Lung (tissue), 12 donors: ENCODE data around the gene MBP. TPM values are rescaled to one million over a fixed set of nuclear protein-coding genes. Genes with fewer than 3 reads are reported as not detected.

ENCODE experiments used
- ATAC-seq: fragments of 200-7000 bp; cut with Tn5 transposase; one replicate; pipeline ENCODE4 v1.9.1; 2020; ENCODE audit warnings: moderate number of reproducible peaks; ENCODE audit not compliant: insufficient read depth, low FRiP score
- DNase-seq, 3 donors: peaks; one replicate each; pipeline ENCODE4 v3.0.0-alpha.2; 2013 to 2017
- H3K27ac ChIP-seq, 2 donors: one replicate each; pipeline ENCODE4 v1.5.1; 2013; ENCODE audit warnings: mild to moderate bottlenecking in 2 of 2, moderate library complexity in 2 of 2, control low read depth in 1 of 2, inconsistent platforms in 1 of 2, low read depth in 1 of 2, low read length in 1 of 2
- H3K27me3 ChIP-seq, 3 donors: one replicate each; pipeline ENCODE4 v1.5.1; 2013; ENCODE audit warnings: low read length in 2 of 3; ENCODE audit not compliant: control insufficient read depth in 3 of 3, insufficient read depth in 3 of 3
- H3K36me3 ChIP-seq, 4 donors: one replicate each; pipeline ENCODE4 v1.5.1; 2013; ENCODE audit warnings: low read length in 4 of 4, mild to moderate bottlenecking in 1 of 4, moderate library complexity in 1 of 4; ENCODE audit not compliant: control insufficient read depth in 4 of 4, insufficient read depth in 4 of 4
- H3K4me1 ChIP-seq, 5 donors: one replicate each; pipeline ENCODE4 v1.5.1; 2013; ENCODE audit warnings: low read length in 5 of 5, mild to moderate bottlenecking in 2 of 5, moderate library complexity in 1 of 5; ENCODE audit not compliant: control insufficient read depth in 5 of 5, insufficient read depth in 5 of 5
- H3K4me3 ChIP-seq: one replicate; pipeline ENCODE4 v1.5.1; 2013; ENCODE audit warnings: mild to moderate bottlenecking, control low read depth, moderate library complexity
- H3K9ac ChIP-seq, 2 donors: one replicate each; pipeline ENCODE4 v1.5.1; 2013; ENCODE audit warnings: low read length in 2 of 2, control low read depth in 1 of 2; ENCODE audit not compliant: insufficient read depth in 1 of 2
- H3K9me3 ChIP-seq, 4 donors: one replicate each; pipeline ENCODE4 v1.5.1; 2013; ENCODE audit warnings: low read length in 3 of 4, mild to moderate bottlenecking in 1 of 4, moderate library complexity in 1 of 4; ENCODE audit not compliant: control insufficient read depth in 4 of 4, insufficient read depth in 3 of 4
- WGBS, 2 donors: extraction: QIAGEN DNeasy Blood & Tissue Kit; methylation state at CpG; one replicate each; pipeline ENCODE4 v1.1.7; 2013; 5-methylcytosine and 5-hydroxymethylcytosine counted together
- polyA plus RNA-seq, 2 donors: library from polyadenylated mRNA; stranded (reverse); fragments of 200-250 nt; gene quantifications; one replicate each; pipeline ENCODE4 v1.2.1, GENCODE V29; 2013
- total RNA-seq, 2 donors: library from RNA; depleted of rRNA in 1 of 2; stranded (reverse); fragments of >200 nt in 1 of 2; gene quantifications; one replicate each; pipeline ENCODE4 v1.2.1, GENCODE V29; 2014 to 2021
- TF ChIP-seq, protein P1 (sequence below): IDR thresholded peaks from 2 replicates; pipeline ENCODE4 v1.5.1; 2012; ENCODE audit warnings: mild to moderate bottlenecking; ENCODE audit errors: control extremely low read depth, extremely low read depth
- donor health status: control.
- donor health status: control.
- donor health status: Bipolar disorder and iron deficiency.
- donor health status: healthy.
- donor health status: DM: yes; HTN: yes; CAD: no.

The MBP gene
- total and polyA plus RNA-seq, 4 donors = 15.6 to 64.1 (median 30.9) TPM

DNA sequence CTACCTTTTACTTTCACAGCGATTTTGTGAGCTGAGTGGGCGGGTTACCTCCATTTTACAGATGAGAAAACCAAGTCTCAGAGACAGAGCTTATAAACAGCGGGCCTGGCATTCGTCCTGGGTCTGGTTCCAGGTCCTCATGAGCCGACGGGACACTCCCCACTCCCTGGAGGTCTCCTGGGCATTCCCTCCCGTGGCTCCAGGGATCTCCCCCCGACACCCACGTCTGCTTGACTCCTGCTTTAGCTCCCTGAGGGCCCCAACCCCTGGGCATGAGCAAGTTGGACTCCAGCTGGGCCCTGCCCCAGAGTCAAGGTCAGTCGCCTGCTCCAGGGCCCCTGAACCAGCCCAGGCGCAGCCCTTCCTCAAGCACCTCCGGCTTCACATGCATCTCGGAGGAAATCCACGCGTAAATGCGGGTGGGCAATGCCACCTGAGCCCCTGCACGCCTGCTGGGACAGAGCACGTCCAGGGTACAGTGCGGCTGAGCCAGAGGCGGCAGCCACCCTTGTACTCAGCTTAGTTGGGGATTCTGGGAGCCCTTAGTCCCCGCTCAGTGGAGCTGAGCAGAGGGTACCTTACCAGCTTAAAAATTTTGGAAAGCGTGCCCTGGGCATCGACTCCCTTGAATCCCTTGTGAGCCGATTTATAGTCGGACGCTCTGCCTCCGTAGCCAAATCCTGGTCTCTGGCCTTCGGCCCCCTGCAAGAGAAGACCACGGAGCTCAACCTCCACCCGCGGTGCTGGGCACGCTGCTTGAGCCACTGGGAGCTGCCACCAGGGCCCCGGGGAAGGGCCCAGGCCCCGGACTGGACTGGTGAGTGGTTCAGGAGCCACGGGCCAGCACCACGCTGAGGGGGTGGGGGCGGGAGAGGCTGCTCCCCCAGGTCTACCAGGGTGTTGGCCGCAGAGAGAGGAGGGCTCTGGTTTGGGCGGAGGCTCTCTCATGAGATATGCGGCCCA is 148.1 kb downstream of the MBP start:
- H3K9me3 ChIP-seq = no peaks in the 10 kb centered on the region
- no peak overlapping the region for H3K9ac ChIP-seq
- no peak for DNase-seq
- no peak for ATAC-seq
- H3K27me3 ChIP-seq = no peaks in the 10 kb centered on the region
- H3K36me3 ChIP-seq = no peaks in the 10 kb centered on the region
- WGBS, 2 donors = 95 to 97% methylated on average over 40 of the region's 40 CpGs
- TF ChIP-seq, protein P1, sequence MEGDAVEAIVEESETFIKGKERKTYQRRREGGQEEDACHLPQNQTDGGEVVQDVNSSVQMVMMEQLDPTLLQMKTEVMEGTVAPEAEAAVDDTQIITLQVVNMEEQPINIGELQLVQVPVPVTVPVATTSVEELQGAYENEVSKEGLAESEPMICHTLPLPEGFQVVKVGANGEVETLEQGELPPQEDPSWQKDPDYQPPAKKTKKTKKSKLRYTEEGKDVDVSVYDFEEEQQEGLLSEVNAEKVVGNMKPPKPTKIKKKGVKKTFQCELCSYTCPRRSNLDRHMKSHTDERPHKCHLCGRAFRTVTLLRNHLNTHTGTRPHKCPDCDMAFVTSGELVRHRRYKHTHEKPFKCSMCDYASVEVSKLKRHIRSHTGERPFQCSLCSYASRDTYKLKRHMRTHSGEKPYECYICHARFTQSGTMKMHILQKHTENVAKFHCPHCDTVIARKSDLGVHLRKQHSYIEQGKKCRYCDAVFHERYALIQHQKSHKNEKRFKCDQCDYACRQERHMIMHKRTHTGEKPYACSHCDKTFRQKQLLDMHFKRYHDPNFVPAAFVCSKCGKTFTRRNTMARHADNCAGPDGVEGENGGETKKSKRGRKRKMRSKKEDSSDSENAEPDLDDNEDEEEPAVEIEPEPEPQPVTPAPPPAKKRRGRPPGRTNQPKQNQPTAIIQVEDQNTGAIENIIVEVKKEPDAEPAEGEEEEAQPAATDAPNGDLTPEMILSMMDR = no peak
- no peak overlapping the region for H3K4me3 ChIP-seq
- peaks cover 0 to 9% (median 6%) of the 10 kb centered on the region in 5 donors for H3K4me1 ChIP-seq
- H3K27ac ChIP-seq = no peak overlapping the region

DNA sequence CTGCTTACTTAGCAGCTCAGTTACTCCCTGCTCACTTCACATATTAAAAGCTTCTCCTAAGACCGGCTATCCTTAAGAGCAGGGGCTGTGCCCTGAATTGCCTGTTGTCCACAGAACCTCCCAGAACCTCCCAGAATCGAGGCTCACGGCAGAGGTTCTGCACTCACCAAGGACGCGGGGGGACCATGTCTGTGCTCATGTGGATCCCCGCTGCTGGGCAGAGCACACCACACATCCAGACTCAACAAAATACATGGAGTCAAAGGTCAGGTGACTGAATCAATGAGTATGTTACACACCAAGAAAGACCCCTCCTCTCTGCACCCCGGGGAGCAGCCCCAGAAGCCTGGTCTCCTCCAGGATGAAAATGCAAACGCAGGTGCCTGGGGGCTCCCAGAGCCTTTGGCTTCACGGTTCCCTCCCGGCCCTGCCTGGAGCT is 149.0 kb downstream of the MBP start:
- no peaks in the 10 kb centered on the region for H3K9me3 ChIP-seq
- TF ChIP-seq, protein P1 = no peak
- no peak overlapping the region for H3K27ac ChIP-seq
- peaks cover 0 to 9% (median 6%) of the 10 kb centered on the region in 5 donors for H3K4me1 ChIP-seq
- H3K27me3 ChIP-seq = no peaks in the 10 kb centered on the region
- no peak overlapping the region for H3K9ac ChIP-seq
- no peak for ATAC-seq
- no peaks in the 10 kb centered on the region for H3K36me3 ChIP-seq
- DNase-seq = no peak
- no peak overlapping the region for H3K4me3 ChIP-seq
- WGBS, 2 donors = 59 to 74% methylated on average over 9 to 10 of the region's 10 CpGs

DNA sequence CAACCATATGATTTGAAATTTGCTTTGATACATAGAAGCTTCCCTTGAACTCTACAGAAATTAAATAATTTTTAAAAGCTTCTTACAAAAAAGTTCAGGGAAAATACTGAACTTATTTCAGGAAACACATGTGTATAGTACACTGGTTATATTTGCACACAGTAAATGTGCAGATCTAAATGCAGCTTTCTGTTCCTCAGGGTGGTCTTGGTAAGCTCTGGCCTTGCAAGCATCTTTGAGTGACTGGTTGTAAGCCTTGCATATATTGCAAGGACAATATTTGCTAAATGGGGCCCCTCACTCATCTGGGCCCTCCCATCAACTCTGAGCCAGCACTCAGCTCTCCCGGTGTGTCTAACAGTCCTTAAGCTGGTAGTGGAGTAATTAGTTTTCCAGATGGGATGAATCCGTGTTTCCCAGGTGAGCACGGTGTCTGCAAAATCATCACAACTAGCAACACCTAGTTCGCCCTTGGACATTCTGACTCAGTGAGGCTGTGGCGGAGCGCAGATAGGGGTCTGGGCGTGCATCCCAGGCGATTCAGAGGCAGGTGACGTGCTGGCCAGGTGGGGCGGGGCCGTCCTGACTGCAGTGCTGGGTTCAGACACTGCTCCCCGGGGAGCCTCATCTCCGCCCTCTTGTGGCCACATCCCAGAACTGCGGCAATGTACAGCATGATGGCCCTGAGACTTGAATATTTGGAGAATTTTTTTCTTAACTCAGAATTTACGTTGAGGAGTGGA is 149.6 kb downstream of the MBP start:
- no peak overlapping the region for H3K4me3 ChIP-seq
- H3K9ac ChIP-seq = no peak overlapping the region
- H3K9me3 ChIP-seq = no peaks in the 10 kb centered on the region
- WGBS, 2 donors = 16 to 18% methylated on average over 14 to 15 of the region's 15 CpGs
- TF ChIP-seq, protein P1 = peak; percentile 78
- no peaks in the 10 kb centered on the region for H3K27me3 ChIP-seq
- ATAC-seq (peak; percentile 93), DNase-seq (peak; percentile 82 to 85 (median 83))
- peaks cover 0 to 12% (median 6%) of the 10 kb centered on the region in 5 donors for H3K4me1 ChIP-seq
- no peaks in the 10 kb centered on the region for H3K36me3 ChIP-seq
- no peak overlapping the region for H3K27ac ChIP-seq
